NCI-H345 (cell line): ENCODE data around the gene AP4M1.

Experiments used
- DNase-seq: peaks from one replicate; lab custom pipeline; 2025; lab: John Stamatoyannopoulos, UW

AP4M1 gene

DNA sequence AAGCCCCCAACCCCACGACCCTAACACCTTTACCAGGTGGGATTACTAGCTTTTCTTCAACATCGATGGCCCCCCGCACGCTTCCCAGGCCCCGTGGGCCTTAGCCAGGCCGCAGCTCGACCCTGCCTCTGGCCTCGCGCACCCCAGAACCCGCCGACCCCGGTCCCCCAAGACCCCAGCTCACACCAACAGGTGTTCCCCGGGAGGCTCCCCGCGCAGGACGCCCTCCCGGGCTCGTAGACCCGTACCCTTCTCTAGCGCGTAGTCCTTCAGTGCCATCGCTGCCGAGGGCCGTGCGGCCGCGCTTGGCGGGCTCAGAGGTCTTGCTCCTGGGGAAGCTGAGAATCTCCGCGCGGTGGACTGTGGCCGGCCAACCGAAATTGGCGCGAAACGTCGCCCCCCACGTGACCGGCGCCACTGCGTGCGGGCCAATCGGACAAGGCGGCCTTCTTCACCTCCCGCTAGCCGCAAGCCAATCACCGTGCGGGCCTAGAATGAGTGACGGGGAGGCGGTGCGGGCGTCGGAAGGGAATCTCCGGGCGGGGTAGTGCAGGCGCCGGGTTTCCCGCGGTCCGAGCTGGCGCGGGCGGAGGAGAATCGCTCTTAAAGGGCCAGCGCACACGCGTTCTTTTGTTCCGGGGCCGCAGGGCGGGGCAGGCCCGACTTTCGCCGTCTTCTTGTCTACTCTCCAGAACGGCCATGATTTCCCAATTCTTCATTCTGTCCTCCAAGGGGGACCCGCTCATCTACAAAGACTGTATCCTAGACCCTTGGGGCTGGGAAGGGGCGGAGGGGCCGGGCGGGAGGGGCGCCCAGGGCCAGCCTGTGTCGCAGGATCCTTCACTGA lies at the start of gene AP4M1, which contains the start of gene MCM7:
Gene AP4M1 (plus strand): TSS at position 628 of the 847 bp plus-strand sequence. CDS start 72 bp downstream, at position 700.
Gene MCM7 (minus strand): TSS at position 382 of the 847 bp plus-strand sequence. CDS start 103 bp downstream, at position 279.
- DNase-seq: peak; percentile 99

- DNase-seq: peak; percentile 78
These were observed 48.2 kb upstream of the AP4M1 start for GRCh38 chr7:100053215-100053614.

- no peak for DNase-seq
These were observed 44.4 kb upstream of the AP4M1 start for GRCh38 chr7:100057006-100057405.

DNA sequence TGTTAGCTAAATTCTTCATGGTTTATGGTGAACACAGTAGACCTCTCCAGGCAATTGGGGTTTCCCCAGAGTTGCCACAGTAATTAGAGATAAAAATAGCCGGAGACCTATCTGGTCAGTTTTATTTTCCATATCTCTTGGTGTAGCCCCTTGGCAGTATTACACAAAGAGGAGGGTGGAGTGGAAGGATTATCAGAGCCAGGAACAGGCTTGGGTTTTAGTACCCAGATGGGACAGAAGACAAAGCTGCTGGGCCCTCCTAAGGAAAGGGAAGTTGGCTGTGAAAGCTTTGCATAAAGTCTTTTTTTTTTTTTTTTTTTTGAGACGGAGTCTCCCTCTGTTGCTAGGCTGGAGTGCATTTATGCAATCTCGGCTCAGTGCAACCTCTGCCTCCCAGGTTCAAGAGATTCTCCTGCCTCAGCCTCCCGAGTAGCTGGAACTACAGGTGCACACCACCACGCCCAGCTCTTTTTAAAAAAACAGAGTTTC lies 42.1 kb upstream of the AP4M1 start:
- no peak for DNase-seq

- no peak for DNase-seq
These were observed 39.8 kb upstream of the AP4M1 start for GRCh38 chr7:100061518-100062193.

DNA sequence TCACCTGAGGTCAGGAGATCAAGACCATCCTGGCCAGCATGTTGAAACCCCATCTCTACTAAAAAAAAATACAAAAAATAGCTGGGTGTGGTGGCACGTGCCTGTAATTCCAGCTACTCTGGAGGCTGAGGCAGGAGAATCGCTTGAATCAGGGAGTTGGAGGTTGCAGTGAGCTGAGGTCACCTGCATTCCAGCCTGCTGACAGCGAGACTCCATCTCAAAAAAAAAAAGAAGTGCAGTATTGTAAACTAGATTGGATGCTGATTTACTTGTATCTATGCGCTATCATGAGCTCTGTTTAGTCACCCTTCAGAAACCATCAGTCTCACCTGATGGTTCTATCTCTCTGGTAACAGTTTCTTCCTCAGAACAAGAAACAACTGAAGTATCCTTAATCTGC lies 38.1 kb upstream of the AP4M1 start:
- DNase-seq: no peak

DNA sequence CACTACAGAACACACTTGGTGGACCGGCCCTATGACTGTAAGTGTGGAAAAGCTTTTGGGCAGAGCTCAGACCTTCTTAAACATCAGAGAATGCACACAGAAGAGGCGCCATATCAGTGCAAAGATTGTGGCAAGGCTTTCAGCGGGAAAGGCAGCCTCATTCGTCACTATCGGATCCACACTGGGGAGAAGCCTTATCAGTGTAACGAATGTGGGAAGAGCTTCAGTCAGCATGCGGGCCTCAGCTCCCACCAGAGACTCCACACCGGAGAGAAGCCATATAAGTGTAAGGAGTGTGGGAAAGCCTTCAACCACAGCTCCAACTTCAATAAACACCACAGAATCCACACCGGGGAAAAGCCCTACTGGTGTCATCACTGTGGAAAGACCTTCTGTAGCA lies 37.3 kb upstream of the AP4M1 start:
- no peak for DNase-seq

DNA sequence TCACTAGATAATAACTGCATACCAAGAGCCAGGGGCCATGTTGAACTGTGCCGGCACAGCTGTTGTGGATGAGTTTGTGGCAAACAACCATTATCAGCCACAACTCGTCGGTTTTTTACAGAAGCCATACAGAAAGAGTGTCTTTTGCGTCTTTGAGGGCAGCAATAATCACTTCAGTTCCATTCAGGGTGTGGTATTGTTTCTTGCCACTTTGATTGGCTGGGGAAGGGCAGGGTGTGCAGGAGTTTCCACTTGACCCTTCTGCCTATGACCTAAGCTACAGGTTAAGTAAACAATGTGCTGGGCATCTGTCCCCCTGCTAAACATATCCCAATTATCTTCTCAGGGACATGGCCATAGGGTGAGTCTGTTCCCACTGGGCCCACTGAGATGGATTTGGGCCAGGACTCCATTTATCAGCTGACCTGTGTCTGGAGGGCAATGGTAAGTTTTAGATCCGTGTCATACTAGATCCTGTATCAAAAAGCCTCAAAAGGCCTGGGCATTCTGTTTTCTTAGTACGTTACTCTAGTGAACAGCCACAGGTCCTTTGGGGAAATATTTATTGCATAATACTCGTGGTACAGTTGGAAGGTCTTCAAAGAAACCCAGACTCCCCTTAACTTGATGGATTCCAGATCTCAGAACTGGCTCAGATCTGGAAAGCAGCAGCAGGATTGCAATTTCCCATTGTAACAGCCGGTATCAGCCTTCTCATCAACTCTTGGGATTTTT lies 35.8 kb upstream of the AP4M1 start:
- no peak for DNase-seq

DNA sequence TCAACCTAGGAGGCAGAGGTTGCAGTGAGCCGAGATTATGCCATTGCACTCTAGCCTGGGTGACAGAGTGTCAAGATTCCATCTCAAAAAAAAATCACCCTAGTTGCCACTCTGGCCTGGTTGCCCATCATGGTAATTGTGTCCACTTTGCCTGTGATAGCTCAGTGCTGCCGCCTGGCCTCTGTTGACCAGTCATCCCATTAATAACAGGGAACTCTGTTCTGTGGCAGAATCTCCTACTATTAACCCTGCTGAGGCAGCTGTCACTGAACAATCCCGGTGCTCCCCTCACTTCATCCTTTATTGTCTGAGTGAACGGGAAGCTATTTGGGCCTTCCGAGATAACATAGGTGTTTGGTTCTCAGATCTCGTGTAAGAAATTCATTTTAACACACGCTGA lies 34.5 kb upstream of the AP4M1 start:
- no peak for DNase-seq

GRCh38 chr7:100069991-100070390 lies 31.5 kb upstream of the AP4M1 start:
- DNase-seq: no peak

GRCh38 chr7:100071018-100071723 lies 30.3 kb upstream of the AP4M1 start:
- DNase-seq: no peak

- DNase-seq: no peak
These were observed 29.0 kb upstream of the AP4M1 start for GRCh38 chr7:100072462-100072861.

GRCh38 chr7:100074841-100075240 lies 26.6 kb upstream of the AP4M1 start:
- no peak for DNase-seq

DNA sequence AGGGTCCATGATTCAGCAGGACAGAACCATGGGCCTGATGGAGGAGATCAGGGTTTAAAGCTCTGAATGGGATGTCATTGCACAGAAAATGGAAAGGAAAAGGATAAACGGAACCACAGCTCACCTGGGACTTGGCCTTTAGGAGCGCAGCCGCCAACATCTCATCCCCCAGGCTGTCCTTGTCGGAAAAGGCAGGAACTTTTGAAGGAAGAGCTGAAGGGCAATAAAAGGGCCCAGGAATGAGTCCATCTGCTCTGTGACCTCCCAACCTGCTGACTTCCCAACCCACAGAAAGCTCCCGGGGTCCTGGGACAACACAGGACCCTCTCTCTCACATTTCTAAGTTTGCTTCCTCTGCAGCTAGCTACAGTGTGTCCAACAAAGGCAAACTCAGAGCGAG lies 26.0 kb upstream of the AP4M1 start:
- no peak for DNase-seq

GRCh38 chr7:100077205-100077604 lies 24.2 kb upstream of the AP4M1 start:
- no peak for DNase-seq

- DNase-seq: no peak
These were observed 22.4 kb upstream of the AP4M1 start for GRCh38 chr7:100079024-100079560.

GRCh38 chr7:100080907-100081534 lies 20.4 kb upstream of the AP4M1 start:
- DNase-seq: no peak

- peak; percentile 99 for DNase-seq
These were observed 19.8 kb upstream of the AP4M1 start, which contains the start of gene ZNF3 for GRCh38 chr7:100081535-100082102. Gene ZNF3, minus strand, starts transcription at chr7:100081723. Its CDS starts 4,366 bp downstream, at chr7:100077357.

DNA sequence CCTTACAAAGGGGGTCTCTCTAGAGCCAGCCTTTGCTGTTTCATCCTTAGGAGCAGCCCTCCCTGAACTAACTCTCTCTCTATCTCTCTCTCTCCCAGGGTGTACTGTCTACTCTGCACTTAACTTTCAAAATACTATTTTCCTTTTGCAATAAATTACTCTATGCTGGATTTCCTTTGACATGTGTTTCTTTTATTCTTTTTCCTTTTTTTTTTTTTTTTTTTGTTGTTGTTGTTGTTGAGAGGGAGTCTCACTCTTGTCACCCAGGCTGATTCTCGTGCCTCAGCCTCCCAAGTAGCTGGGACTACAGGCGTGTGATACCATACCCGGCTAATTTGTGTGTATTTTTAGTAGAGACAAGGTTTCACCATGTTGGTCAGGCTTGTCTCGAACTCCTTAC lies 18.5 kb upstream of the AP4M1 start:
- no peak for DNase-seq

GRCh38 chr7:100085515-100085914 lies 15.9 kb upstream of the AP4M1 start:
- DNase-seq: no peak
